Left hindlimb (tissue), 1 donor: ENCODE measurements around the gene GARNL3.

ENCODE experiments used
- DNase-seq: peaks from one replicate; pipeline ENCODE4 v3.0.0-alpha.2; 2018

Gene GARNL3

DNA sequence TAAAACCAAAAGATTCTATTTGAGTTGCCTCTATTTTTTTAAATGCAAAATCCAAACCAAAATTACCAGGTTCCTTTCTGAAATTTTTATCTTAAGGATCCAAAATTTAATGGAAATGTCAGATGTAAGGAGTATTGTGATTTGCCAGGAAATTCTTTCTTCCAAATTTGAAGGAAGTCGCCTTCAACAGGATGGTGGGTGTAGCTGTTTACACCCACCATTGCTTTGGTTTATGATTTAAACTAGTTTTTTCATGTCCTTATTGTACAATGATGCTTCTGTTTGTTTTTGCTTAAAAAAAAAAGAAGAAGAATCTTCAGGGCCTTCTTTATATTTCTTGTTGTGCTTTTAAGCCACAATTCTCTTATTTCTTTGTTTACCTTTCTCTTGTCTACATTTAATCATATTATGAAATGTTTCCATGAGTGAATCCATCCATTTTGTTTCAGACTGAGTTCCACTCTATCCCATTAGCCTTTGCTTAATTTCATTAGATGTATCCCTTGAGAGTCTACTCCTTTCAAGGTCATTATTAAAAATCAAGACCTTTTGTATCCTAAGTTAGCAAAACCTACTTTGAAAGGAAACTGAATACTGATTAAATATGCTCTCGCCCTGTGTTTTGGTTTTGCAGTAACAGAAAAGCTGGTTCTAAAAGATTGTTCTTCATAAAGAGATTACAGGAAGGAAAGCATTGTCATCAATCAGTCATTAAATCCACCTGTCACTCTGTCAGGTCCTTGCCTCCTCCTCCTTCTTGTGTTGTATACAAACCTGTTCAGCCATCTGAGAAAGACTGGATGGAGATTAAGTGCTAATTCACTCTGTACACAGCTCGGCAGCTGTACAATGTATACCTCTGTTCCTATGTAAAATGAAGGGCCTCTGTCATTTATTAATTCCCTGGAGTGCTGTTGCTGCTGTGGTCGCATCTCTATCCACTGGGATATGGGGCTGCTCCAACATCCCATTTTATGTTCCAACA is 86.9 kb downstream of the GARNL3 start:
- DNase-seq = no peak

- no peak for DNase-seq
Observed at GRCh38 chr9:127353882-127354281, 89.3 kb downstream of the GARNL3 start.

GRCh38 chr9:127356906-127357305 is 92.3 kb downstream of the GARNL3 start:
- no peak for DNase-seq

DNA sequence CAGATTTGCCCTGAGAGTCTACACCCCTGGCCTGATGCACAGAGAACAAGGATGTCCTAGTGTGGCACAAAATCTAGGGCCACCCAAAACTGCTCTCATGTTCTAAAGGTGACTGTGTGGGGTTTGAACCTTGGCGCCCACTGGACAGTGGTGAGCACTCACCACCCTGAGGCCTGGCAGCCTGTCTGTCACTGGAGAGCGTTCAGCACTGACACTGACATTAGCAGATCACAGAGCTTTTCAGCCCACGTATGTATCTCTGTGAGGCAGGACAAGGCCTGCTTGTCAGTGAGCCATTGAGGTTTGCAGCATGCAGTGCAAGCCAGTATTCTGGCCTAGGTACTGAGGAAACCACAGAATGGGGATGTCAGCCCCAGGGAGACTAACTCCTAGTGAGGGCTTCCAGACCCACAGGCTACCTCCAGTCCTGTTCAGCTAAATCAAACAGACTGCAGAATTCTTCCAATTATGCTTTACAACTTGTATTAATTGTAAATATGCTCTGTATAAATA is 93.5 kb downstream of the GARNL3 start:
- DNase-seq = no peak

DNA sequence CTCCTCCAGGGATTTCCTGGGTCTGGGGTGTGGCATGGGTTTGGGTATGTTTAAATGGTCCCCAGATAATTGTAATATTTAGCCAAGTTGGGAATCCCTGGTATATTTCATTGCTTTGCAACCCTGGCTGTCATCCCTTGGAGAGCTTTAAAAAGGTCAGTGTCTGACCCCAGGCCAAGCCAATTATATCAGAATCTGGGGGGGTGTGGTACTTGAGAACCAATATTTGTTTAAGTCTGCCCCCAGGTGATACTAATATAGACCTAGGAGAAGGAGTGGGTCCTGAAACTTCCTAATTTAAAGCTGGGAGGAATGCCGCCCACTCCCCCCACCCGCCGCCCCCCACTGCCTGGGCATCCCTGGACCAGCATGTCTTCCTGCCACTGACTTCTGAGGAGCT is 94.2 kb downstream of the GARNL3 start:
- DNase-seq = no peak

DNA sequence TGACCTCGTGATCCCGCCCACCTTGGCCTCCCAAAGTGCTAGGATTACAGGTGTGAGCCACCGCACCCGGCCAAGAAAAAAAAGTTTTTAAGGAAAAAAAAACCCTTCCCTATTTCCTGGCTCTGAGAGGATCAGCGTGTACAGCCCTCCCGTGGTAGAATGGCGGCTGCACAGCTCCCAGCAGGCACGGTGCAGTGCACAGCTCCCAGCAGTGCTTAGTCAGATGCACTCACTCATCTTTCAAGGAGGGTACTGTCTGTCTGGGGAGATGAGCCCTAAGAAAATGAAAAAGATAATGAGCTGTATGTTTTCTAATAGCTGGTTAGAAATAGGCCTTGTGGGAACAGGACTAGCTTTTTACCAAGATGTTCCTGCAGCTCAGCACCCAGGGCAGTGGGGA is 95.7 kb downstream of the GARNL3 start:
- no peak for DNase-seq

DNA sequence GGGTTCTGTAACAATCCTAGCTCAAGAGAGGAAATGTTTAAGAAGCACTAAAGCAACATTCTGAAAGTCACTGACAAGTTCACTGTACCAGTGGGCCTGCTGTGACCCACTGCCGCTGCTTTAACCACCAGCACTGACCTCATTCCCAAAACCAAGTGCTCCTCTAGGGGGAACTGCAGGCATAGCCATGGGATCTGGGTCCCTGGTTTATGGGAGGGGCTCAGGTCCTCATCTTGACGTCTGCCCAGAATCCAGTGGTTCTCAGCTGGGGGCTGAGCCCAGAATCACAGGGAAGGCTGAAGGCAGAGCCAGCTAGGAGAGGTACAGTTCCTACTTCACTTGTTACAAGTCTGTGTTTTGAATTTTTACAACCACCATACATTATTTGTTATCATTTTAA is 96.3 kb downstream of the GARNL3 start:
- no peak for DNase-seq

GRCh38 chr9:127361561-127361960 is 97.0 kb downstream of the GARNL3 start:
- DNase-seq = no peak

DNA sequence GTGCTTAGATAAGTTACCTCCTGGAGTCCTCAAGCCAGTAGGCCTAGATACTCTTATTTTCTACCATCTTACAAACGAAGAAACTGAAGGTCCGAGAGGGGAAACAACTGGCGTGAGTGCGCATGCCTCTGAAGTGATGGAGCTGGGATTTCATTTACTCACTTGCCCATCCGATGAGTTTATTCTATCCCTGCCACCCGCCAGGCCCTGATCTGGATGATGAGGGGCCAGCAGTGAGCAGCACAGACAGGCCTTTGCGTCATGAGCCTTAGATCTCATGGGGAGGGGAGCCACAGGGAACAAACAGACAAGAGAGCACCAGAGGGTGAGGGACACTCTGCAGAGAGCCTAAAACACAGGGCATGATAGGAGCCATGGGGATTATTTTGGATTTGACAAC is 98.3 kb downstream of the GARNL3 start:
- no peak for DNase-seq

DNA sequence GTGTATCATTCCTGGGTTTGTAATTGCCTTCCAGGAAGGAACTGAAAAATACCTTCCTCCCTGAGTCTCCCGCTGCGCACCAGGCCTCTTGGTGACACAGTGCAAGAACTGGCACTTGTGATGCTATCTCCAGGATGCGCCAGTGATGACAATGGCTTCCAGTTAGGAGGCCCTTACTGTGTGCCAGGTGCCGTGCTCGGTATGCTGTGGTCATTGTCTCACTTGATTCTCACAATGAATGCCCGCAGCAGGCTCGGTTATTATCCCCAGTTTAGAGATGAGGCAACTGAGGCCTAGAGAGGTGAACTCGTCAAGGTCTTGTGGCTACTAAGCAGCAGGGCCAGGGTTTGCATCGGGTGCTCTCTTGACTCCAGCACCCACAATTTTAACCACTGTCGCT is 100.9 kb downstream of the GARNL3 start:
- DNase-seq = no peak

- no peak for DNase-seq
Observed at GRCh38 chr9:127366594-127366993, 102.0 kb downstream of the GARNL3 start.

DNA sequence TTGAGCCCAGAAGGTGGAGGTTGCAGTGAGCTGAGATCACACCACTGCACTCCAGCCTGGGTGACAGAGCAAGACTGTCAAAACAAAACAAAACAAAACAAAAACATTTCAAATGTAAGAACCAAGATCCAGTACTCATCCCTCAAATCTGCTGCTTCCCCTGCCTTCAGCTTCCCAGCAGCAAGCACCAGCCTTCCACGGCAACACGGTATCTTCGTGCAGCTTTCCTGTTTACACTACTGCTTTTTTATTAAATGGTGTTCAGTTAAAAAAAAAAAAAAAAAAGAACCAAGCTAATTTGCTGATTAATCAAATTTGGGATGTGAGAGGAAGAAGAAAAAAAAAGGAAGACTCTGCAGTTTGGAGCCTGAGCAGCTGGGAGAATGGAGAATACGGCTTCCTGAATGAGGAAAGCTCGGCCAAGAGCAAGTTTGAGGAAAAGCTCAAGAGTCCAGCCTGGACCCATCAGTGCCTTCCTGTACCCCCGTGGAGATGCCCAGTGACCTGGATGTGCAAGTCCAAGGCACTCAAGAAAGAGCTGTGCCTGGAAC is 104.4 kb downstream of the GARNL3 start:
- no peak for DNase-seq

- no peak for DNase-seq
Observed at GRCh38 chr9:127369428-127369827, 104.9 kb downstream of the GARNL3 start.

DNA sequence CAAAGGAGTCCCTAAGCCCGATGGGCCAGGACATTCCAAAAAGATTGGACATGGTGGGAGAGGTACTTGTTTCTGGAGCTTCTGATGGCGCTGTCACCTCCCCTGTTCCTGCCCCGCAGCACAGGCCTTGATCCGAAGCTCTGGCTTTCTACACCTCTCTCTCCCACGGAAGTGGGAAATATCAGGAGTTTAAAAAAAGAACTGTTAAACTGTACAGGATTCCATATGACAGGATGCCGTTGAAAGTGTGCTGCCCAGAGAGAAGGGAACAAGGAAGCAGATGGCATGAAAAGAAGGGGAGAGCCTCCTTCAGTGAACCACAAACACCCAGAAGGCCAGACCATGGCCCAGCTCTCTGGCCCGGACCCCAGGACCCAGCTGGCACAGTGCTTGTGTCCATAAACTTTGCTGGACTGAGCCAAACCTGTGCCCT is 105.6 kb downstream of the GARNL3 start:
- no peak for DNase-seq

- no peak for DNase-seq
Observed at GRCh38 chr9:127370672-127371648, 106.4 kb downstream of the GARNL3 start.

- DNase-seq = no peak
Observed at GRCh38 chr9:127380479-127380878, 115.9 kb downstream of the GARNL3 start.

GRCh38 chr9:127382541-127382940 is 118.0 kb downstream of the GARNL3 start:
- no peak for DNase-seq

DNA sequence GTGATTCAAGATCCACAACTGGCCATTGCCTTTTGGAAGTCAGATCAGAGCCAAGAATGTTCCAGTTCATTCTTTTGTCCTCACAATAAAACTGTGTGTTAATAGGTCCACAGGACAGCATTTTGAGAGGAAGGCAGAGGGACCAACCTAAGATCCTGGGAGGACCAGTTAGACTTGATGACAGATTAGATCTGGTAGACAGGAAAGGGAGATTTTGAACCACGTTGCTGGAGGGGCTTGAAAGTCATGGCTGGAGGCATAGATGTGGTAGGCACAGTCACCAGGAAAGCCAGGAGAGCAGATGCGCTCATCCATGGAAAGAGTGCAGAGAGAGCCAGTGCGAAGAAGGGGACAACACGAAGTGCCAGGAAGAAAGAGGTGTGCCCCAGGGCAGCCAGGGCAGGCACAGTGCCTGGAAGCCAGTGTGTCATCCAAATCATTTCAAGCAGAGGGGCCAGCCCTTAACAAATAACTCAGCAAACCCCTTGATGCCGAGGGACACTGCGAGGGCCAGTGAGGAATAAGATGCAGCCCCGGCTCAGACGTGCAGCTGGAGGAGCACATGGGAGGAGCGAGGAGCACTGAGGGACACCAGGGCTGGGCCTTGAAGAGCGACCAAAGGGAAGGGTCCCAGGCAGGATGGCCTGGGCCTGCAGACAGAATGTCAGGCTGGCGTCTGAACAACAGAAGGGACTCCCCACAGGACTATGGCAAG is 119.6 kb downstream of the GARNL3 start:
- DNase-seq = no peak

DNA sequence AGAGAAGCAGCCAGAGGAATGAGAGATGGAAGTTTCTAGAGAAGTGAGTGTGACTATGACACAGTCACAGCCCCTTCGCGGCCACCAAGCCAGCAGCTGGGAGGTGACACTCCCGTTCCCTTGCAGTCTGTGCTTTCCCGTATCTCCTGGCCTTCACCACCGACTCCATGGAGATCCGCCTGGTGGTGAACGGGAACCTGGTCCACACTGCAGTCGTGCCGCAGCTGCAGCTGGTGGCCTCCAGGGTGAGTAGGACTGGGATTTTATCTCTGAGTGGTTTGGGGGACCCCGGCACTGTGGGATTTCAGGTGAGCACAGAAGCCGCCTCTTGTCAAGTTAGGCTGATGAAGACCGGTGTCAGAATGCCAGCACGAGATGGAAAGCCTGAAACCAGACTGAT is 120.3 kb downstream of the GARNL3 start:
- DNase-seq = no peak

- no peak for DNase-seq
Observed at GRCh38 chr9:127386249-127386648, 121.7 kb downstream of the GARNL3 start.

GRCh38 chr9:127386981-127387380 is 122.4 kb downstream of the GARNL3 start:
- no peak for DNase-seq
